Adipose tissue (tissue), 3 donors: Measurements from ENCODE around the gene BYSL. TPM values are rescaled to one million over a fixed set of nuclear protein-coding genes. Genes with fewer than 3 reads are reported as not detected.

ENCODE experiments used
- H3K27ac ChIP-seq: one replicate; pipeline ENCODE4 v1.5.1; 2013; ENCODE audit warnings: low read depth, low read length
- whole genome bisulfite sequencing, 3 donors: extraction: QIAGEN DNeasy Blood & Tissue Kit; methylation state at CpG; one replicate each; pipeline ENCODE4 v1.1.7; 2013; 5-methylcytosine and 5-hydroxymethylcytosine counted together
- polyA plus RNA-seq, 3 donors: library from polyadenylated mRNA; stranded (reverse); fragments of 200-250 nt; gene quantifications; one replicate each; pipeline ENCODE4 v1.2.3, GENCODE V29; 2013
- donor health status: healthy with polysubstance abuse.
- donor health status: Bipolar disorder and iron deficiency.
- donor health status: healthy.

Gene BYSL
- polyA plus RNA-seq, 3 donors: 9.3 to 32.7 (median 12.0) TPM

DNA sequence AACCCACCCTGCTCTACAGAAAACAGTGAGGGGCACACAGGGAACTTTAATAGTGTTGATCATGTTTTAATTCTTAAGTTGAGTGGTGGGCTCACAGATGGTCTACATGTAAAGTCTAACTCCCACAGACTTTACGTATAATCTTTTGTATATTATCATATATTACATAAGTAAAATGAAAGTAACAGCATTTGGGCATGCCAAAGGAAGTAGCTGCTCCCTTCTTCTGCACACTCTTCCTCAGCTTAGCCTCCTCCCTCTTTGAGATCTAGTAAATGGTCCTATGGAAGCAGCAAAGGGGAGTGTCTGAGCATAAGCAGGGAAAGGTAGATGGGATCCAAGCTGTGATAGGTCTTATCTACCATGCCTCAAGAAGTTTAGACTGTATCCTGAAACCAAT, 11.6 kb upstream of the BYSL start:
- H3K27ac ChIP-seq: no peak overlapping the region
- WGBS, 3 donors: 85 to 100% (median 97%) methylated on average over 1 of the region's 1 CpG

DNA sequence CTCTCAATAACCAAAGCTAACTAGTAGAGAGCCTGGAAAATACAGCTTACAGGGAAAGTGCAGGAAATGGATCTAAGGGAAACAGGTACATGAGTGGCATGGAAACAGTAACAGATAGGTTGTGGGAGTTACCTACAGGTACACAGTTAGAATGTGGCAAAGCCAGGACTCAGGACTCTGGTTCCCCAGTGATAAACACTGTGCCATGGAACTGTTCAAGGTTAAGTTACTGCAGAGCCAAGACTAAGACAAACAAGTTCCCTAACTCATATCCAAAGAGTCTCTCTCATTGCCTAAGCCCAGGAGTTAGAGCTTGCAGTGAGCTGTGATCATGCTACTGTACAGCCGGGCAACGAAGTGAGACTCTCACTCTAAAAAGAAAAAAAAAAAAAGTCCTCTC, 7.0 kb upstream of the BYSL start:
- WGBS, 3 donors: 41 to 94% (median 94%) methylated on average over 2 of the region's 2 CpGs

DNA sequence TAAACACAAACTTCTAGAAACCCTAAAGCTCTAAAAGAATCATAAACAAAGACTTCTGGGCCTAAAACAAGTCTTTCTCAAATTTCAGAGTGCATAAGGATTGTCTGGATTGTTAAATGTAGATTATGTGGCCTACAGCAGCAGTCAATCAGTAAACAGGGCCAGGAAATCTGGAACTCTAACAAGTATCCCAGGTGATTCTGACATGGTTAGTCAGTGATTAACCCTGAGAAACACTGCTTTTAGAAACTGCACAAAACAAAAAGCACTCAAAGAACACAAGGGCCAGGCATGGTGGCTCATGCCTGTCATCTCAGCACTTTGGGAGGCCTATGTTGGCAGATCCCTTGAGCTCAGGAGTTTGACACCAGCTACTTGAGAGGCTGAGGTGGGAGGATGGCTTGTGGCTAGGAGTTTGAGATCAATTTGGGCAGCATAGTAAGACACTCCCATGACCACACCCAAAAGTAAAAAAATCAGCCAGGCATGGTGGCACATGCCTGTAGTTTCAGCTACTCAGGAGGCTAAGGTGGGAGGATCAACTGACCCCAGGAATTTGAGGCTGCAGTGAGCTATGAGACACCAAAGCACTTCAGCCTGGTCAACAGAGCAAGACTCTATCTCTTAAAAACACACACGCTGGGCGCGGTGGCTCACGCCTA, 6.3 kb upstream of the BYSL start:
- 95 to 98% (median 96%) methylated on average over 4 of the region's 4 CpGs for WGBS, 3 donors
- no peak overlapping the region for H3K27ac ChIP-seq

More for the DNA sequence above, 7.0 kb upstream of the BYSL start:
- no peak overlapping the region for H3K27ac ChIP-seq

DNA sequence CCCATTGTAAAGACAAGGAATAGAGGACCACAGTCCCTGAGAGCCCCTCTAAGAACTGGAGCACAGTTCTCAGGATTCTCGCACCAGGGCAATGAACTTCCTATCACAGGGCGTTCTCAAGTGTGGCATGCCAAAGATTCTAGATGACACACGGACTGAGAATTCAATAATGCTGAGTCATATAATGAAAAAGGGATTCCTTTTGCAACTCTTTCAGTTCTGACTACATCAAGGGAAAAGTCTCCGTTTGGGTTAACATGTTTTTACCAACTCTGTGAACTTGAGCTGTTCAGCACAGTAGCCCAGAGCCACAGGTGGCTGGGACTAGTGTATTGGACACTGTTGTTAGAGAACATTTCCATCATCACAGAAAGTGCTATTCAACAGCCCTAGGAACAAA, 3.8 kb upstream of the BYSL start:
- H3K27ac ChIP-seq: no peak overlapping the region
- 47 to 59% (median 51%) methylated on average over 4 of the region's 4 CpGs for WGBS, 3 donors

DNA sequence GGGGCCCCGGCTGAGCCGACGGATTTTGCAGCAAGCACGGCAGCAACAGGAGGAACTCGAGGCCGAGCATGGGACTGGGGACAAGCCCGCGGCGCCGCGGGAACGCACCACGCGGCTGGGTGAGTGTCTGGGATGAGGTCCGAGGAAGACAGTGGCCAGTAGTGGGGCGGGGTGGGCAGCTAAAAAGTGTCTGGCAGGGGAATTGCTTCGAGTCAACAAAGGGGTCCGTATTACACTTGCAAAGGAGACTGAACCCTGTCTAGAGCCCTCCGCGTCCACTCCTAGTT, 356 bp downstream of the BYSL start:
- WGBS, 3 donors: 0 to 1% (median 0%) methylated on average over 17 to 20 of the region's 20 CpGs
- no peak overlapping the region for H3K27ac ChIP-seq

DNA sequence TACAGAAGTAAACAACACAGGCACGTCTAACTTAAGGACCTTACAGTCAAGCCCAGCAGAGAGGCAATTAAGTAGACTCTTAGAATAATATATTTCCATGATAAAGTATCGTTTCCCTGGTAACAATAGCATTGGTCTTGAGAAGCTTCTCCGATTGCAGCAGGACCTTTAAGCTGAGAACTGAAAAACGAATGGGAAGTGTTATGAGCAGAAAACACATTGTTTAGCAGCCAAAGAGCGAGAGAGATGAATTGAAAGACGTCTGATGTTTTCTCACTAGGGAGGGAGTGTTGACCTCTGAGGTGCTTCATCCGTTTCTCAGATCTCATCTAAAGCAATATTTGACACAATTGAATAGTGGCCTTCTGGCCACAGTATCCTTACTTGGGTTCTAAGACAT, 855 bp downstream of the BYSL start:
- 2 to 7% (median 4%) methylated on average over 7 of the region's 7 CpGs for WGBS, 3 donors
- no peak overlapping the region for H3K27ac ChIP-seq

DNA sequence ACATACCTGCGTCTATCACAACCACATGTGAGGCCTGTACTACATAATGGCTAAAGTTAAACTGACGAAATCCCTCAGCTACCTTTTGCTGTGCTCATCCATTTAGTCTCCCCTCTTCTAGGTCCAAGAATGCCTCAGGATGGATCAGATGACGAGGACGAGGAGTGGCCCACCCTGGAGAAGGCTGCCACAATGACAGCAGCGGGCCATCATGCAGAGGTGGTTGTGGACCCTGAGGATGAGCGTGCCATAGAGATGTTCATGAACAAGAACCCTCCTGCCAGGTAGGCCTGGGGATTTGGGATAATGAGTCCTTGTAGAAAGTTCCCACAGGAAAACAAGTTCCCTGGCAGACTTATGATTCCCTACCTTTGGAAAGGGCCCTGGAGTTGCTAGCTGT, 6.0 kb downstream of the BYSL start:
- 88 to 95% (median 92%) methylated on average over 6 of the region's 6 CpGs for WGBS, 3 donors
- H3K27ac ChIP-seq: no peak overlapping the region

DNA sequence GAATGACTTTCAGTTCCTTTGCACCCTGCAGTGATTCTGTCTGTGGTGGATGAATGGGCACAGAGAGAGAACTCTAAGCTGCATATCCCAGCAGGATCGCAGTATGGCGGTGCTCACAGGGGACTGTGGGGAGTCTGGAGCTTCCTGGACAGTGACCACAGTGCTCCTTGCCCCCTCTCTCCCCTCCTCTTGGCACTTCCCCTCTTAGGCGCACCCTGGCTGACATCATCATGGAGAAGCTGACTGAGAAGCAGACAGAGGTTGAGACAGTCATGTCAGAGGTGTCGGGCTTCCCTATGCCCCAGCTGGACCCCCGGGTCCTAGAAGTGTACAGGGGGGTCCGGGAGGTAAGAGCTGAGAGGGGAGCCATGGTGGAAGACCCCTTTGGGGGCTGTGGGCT, 8.6 kb downstream of the BYSL start:
- WGBS, 3 donors: 83 to 87% (median 84%) methylated on average over 6 of the region's 6 CpGs
- H3K27ac ChIP-seq: no peak overlapping the region

DNA sequence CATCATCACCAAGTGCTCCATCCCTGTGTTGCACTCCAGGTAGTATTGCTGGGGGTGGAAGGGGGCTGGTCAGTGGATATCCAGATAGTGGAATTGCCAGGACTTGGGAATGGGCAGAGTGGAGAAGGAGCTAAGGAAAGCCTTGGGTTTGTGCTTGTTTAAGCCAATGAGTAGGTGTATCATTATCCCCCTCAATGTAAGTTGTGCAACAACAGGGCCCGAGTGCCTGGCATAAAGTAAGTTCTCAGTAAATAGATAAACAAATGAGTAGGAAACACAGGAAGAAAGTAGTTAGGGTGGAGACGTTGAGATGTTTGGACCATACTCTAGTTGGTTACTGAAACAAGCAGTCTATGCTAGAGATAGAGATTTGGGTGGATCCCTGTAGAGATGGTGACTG, 10.5 kb downstream of the BYSL start:
- 49 to 75% (median 61%) methylated on average over 2 of the region's 2 CpGs for WGBS, 3 donors
- no peak overlapping the region for H3K27ac ChIP-seq

DNA sequence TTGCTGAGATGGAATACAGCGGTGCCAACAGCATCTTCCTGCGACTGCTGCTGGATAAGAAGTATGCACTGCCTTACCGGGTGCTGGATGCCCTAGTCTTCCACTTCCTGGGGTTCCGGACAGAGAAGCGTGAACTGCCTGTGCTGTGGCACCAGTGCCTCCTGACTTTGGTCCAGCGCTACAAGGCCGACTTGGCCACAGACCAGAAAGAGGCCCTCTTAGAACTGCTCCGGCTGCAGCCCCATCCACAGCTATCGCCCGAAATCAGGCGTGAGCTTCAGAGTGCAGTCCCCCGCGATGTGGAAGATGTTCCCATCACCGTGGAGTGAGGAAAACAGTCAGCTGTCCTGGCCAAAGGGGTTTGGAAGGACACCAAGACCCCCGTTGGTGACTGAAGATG, 11.1 kb downstream of the BYSL start:
- WGBS, 3 donors: 92 to 93% (median 93%) methylated on average over 15 of the region's 15 CpGs
- no peak overlapping the region for H3K27ac ChIP-seq

DNA sequence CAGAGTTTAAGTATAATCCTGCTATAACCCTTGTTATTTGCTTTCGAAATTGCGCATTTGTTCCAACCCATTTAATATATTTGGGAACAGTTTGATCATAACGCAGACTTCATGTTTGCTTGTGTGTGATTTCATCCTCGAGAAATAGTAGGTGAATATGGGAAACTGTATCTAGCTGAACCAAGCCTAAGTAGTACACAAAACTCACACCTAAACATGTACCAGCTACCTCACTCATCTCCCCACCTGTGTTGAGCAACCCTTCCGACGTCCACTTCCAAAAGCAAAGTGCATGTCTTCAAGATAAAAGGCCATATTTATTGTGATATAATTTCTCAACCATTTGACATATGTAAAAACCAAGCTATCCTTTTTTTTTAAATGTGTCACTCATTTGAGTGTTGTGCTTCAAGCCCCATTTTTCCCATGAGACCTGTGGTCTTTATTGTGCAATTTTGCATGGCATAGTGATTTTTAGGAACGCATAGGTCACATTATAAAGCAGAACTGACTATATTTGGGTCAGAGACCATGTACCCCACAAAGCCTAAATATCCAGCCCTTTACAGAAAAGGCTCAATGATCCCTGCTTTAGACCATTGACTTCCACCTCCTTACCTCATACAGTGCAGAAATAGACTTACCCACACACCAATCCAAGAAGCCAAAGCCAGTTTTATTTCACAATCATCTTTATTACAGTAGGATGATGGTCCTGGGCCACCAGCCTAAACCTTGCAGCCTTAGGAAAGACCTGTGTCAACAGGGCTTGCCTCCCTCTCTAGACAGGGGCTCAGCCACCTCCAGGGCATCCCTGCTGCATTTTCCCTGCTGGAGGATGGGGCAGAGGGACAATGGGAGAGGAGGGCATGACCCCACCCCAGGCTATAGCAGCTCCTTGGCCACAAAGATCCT, 13.2 kb downstream of the BYSL start:
- H3K27ac ChIP-seq: no peak overlapping the region
- WGBS, 3 donors: 67 to 79% (median 68%) methylated on average over 7 of the region's 7 CpGs

DNA sequence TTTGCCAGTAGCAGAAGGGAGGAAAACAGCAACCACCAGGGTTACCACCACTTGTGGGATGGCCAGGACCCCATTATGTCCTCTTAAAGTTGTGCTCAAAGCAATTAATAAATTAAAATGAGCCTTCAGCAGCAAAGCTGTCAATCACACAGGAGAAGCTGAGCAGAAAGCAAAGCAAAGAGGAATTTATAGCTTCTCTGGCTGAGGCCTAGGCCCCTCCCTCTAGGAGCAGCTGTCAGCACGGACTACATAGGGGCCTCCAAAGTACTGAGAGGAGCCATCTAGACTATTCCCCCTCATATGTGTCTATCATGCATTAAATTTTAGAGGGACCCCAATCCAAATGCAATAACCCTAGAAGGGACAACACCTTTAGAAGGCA, 13.9 kb downstream of the BYSL start:
- WGBS, 3 donors: 30 to 47% (median 42%) methylated on average over 1 of the region's 1 CpG
- H3K27ac ChIP-seq: no peak overlapping the region

DNA sequence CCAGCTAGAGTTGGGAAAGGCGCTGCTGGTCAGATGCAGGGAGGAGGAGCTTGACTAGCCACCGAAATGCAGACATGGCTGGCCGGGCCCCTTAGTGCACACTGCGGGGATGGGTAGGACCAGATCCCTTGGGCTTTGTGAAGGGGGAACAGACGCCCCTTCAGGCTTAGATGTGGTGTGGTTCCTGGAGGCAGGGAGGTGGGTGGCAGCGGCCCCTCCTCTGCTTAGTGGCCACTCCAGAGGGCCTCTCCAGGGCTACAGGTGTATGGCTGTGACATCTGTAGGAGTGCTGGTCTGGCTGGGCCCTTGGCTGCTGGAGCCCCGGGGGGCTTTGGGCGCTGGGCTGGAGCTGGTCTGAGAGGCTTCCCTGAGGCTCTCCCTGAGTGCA, 14.4 kb downstream of the BYSL start:
- H3K27ac ChIP-seq: no peak overlapping the region
- 66 to 75% (median 68%) methylated on average over 8 of the region's 8 CpGs for WGBS, 3 donors

DNA sequence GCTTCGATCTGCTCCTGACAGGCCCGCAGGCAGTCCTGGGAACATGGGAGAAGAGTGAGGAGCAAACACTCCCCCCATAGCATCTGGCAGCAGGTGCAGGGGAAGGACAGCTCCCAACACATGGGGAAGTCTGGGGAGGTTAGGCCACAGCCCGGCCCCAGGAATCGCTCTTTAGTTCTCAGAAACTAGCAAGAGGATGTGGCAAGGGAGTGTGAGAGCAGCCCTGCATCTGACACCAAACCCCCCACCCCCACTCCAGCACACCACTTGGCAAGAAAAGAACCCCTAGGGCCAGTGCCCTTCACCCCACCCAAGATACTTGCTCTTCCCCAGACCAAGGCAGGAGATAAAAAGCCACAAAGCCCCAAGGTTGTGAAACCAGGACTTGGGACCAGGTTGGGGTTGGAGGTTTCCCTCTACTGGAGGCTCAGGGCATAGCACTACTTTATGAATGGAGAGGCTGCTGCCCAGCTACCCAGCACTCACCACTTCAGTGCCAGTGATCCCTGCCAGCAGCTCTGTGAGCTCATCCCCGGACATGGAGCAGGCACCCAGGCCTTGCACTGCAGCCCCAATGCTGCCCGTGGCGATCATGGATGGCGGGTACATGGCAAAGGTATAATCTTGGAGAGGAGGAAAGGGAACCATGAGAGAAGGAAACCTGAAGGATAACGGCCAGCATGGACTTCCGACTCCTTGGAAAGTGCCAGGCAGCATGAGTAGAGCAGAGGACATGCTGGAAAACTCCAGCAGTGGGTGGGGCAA, 15.0 kb downstream of the BYSL start:
- WGBS, 3 donors: 29 to 52% (median 38%) methylated on average over 10 of the region's 10 CpGs
- H3K27ac ChIP-seq: no peak overlapping the region

DNA sequence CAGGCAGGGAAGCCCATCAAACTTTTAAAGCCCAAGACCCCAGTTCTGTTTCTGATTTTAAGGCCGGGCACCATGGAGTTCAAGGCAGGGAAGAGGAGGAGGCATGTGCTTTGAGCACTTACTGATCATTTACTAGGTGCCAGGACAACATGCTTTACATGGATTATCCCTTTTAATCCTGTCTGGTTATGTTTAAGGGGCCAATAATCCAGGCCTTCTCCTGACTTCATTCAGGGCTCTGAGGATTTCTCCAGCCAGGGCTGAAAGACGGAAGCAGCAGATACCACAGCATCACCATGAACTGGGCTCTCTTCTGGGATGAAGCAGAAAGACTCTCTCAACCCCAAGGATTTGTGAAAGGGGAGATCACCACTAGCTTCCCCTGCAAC, 16.2 kb downstream of the BYSL start:
- WGBS, 3 donors: 47 to 71% (median 70%) methylated on average over 2 of the region's 2 CpGs
- no peak overlapping the region for H3K27ac ChIP-seq

DNA sequence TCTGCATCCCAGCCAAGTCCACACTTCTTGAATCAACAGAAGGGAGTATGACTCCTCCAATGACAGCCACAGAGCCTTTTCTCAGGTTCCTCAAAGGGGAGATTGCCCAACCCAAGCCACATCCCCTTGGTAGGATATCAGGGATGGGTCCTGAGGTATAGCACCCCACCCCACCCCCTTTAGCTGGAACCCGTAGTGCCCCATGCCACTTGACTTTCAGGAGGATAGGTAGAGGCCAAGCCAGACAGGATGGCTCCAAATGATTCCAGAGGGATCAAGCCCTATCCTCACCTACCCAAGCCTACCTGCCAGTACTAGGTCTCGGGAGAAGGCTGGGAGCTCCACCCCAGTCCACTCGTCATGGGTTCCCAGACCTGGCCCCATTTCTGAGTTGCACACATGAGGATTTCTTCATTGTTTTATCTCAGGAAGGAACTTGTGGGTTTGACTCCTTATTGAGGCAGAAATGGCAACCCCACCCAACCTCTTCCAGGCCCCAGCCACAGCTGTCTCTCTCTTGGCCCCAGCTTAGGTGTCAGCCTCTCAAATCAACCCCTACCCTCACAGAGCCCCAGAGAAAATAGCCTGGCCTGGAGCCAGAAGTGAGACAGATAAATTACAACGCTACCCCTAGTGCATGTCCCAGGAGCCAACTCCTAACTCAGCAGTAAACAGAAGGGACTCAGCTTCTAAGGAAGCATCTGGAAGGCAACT, 16.7 kb downstream of the BYSL start:
- H3K27ac ChIP-seq: peak overlapping the region; percentile 57
- WGBS, 3 donors: 30 to 68% (median 34%) methylated on average over 4 of the region's 4 CpGs

DNA sequence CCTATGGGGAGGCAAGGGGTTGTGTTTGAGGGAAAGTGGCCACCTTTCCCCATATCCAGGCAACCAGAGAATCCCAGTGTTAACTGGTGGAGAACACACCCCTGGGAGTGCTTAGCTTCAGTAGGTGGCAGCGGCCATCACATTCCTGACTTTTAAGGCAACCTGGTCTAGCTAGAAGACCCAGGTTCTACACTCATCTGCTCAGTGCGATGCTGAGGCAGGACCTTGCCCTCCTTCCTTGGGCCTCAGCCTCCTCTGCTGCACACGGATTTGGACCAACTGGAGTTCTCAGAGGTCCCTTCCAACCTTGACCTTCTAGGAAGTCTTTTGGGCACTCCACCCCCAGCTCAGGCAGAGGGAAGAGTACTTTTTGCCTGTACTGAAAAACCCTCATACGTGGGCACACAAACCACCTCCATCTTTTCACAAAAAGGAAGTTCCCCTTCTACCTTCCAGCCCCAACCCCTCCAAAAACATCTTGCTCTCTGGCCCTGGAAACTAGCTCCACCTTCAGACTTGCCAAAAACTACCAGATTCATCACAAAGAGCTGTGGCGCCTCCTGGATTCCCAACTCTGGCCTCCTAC, 17.4 kb downstream of the BYSL start:
- peak overlapping the region; percentile 86 for H3K27ac ChIP-seq
- WGBS, 3 donors: 38 to 80% (median 55%) methylated on average over 5 of the region's 5 CpGs

DNA sequence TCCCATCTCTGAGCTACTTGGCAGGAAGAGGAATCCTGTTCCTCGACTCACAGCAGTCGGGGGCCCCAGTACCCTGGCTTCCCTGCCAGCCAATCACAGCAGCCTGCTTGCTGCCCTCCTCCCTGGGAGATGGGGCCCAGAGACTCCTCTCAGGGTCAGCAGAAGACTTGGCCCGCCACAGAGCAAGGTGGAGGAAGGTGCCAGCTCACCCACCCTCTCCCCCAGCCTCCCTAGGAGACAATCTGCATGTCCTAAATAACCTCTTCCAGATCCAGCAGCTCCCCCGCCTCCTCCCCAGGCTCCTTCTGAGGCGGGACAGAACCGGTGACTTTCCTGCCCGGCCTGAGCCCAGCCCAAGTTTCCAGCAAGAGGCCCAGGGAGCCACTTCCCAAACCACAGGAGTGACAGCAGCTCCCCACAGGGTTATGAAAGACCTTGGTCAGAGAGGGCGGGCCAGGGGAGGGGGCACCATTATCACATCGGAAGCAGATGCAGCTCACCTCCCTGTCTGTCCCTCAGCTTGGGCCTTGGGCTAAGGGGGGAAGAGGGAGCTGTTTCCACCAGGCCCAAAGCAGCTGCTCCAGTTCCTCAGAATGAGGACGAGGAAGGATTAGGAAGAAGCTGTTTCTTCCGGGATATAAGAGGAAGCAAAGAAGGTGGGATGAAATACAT, 18.0 kb downstream of the BYSL start:
- WGBS, 3 donors: 15 to 60% (median 24%) methylated on average over 11 of the region's 11 CpGs
- peak overlapping the region; percentile 86 for H3K27ac ChIP-seq
